Measurements from ENCODE around the gene SCMH1.

- no peak for TF ChIP-seq CTCF (IDR thresholded peaks at IDR 0.05)
- no peak for TF ChIP-seq EP300 (IDR thresholded peaks at IDR 0.05)
Measured at GRCh38 chr1:41158966-41159365, 83.1 kb downstream of the SCMH1 start.

Data from upper lobe of left lung (tissue), 4 donors.